Activated CD4-positive, CD25-positive, alpha-beta regulatory T cell treated with anti-CD3 and anti-CD28 coated beads, Interleukin-2, amount 50 U/mL, for 16 hours (primary cell): ENCODE data around the gene DCUN1D2.

Experiments
- DNase-seq: peaks from one replicate; pipeline ENCODE4 v3.0.0-alpha.2; 2020; ENCODE audit warnings: low read depth, low spot score

Gene DCUN1D2

DNA sequence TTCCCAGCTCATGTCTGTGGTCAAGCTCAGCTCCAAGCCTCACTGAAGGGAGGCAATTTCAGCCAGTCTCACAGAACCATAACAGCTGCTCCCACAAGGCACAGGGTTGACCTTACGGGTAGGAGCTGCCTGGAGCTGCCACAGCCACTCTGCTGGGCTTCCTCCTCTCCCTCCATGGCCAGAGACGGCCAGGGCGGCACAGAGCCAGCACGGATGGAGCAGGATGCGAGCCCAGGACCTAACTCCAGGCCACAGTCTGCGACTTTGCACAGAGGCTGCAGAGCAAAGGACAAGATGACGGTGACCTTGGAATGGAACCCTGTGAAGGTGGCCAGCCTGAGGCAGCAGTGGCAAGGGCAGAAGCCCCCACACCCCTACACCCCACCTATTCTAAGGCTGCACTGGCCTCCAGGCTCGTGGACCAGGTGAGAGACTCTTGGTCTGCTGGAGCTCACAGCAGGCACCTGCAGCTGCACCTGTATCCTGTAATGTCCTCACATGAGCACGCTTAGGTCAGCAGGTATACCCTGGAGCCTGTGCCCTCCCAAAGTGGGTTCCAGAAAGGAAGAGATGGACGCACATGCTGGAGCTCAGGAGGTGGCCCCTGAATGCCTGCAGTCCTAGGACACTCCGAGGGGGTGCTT is 66.9 kb downstream of the DCUN1D2 start:
- DNase-seq: no peak

DNA sequence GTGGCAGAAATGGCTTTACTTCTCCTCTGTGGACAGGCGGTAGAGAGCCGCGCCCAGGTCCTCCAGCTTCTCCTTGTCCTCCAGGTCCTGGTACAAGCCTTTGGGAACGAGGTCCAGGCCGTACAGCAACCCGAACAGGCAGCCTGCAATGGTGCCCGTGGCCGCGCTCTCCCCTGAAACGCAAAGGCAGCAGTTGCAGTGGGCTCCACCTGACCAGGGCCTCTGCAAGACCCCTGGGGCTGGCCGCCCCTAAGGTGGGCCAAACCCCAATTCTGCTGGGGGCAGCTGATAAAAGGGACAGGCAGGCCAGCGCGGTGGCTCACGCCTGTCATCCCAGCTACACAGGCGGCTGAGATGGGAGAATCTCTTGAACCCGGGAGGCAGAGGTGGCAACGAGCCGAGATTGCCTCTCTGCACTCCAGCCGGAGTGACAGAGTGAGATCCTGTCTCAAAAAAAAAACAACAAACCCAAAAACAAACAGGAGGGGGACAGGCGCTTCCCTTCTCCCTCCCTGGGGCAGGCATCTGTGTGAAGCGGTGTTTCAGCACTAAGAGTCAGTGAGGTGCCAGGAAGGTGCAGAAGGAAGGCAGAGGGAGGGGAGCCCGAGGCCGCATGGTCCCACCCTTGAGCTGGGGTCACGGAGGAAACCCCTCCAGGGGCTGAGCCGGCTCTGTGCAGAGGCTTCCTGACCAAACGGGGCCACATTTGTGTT is 67.5 kb downstream of the DCUN1D2 start:
- no peak for DNase-seq

DNA sequence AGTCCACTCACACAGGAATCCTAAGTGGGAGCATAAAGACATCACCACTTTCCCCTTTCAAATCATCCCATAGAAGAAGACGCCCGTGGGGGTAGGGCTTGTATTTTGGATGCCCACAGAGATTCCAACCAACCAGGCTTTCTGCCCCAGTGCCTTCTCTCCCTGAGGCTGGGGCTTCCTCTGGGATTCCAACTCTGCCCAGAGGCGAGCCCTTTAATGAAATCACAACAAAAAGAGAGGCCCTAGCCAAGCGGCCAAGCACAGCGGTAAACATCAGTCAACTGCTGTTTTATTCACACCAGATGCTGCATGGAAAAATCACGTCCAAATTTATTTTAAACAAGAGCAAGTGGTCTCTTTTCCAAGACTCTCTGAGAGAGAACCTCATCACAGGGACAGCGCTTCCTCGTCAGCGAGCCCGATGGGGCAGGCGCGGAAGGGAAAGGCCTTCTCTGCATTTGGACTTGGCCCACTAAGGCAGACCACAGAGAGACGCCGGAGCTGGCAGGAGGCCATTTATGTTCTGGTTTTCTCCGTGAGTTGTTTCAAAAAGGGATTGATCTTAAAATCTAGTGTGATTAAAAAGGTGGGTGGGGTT is 68.7 kb downstream of the DCUN1D2 start:
- DNase-seq: no peak

GRCh38 chr13:113420833-113421600 is 69.5 kb downstream of the DCUN1D2 start:
- DNase-seq: no peak

DNA sequence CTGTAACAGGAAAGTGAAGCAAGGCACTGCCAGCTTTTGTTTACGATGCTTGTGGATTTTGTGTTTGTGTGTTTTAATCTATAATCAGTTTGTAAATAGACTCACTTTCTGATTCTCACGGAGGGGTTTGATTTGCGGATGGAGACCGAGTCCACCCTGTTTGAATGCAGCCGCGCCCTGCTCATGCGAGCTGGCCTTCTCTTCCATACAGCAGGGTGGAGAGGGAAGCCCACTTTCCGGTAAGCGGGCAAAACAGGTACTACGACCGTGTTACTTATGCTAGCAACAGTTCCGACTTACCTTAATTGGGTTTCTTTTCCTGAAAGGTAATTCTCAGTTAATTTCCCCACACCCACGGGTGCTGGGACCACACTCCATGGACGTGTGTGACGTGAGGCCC is 70.3 kb downstream of the DCUN1D2 start:
- no peak for DNase-seq

DNA sequence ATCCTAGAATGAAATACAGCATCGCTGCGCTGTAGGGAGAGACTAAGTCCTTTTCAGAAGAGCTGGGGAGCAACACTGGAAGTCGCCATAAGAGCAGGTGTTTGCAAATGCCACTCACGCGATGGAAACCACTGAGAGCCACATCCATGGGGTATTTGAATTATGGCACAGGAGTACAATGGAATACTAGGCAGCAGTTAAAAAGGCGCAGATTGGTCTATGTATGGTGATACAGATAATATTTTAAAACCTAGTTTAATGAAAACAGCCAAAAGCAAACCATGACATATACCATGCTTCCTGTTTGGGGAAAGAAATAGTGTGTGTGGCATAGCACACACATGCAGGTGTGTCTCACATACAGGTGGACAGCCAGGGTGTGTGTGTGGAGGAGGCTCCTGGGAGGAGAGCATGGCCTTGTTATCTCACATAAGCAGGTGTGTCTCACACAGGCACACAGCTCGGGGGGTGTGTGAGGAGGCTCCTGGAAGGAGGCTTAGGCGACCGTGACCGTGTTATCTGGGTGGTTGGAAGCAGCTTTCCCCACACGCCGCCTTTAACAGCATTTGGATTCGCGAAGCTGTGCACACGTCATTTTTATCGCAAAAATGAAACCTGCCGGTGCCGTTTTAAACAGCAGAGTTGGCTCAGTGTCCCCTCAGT is 70.8 kb downstream of the DCUN1D2 start:
- DNase-seq: no peak

DNA sequence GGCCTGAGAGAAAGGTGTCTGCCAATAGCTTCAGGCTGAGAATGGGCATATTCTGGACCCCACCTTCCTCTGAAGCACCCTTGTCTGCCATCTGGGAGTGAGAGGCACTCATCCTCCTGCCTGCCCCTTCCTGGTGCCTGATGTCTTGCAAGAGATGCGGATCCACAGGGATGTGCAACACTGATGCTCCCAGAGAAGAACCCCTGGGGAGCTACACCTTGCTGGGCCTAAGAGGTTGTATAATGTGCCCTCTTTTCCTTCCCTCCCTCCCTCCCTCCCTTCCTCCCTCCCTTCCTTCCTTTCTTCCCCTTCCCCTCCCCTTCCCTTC is 71.8 kb downstream of the DCUN1D2 start:
- no peak for DNase-seq

DNA sequence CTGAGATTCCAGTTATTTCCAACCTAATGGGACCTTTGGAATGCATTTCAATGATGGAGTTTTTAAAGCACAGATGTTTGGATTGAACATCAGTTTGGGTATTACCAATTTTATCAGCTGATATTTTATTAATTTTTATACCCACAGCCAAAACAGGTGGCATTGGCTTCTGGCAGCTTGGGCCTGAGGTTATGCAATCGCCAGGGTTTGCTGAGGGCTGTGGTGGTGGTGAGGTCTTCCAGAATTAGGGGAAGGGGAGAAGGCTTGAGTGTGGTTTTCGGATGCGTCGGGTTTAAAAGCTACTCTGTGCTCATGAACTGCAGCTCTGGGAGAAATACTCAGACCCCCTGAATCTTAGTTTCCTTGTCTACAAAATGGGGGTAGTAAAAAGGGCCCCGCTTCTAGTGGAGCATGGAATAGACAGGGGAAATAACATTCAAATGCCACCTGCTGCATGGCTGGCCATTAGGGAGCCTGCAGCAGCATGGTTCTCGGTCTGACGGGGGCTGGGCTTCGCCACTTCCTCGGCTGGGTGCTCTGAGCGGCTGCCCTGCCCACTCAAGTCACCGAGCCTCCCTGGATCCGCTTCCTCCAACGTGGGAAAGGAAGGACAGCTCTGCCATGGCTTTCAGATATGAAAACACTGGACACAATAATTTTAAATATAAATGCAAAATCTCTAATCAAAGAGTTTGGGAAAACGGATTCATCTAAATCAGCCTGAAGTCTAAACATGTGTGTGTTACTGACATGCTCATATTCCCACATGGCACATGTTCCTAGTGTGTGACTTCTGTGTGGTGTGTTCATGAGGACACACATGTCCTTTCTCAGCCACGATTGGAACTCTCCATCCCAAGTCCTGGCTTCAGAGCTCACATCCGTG is 72.4 kb downstream of the DCUN1D2 start:
- no peak for DNase-seq

GRCh38 chr13:113417008-113417751 is 73.3 kb downstream of the DCUN1D2 start:
- DNase-seq: no peak

GRCh38 chr13:113415825-113416224 is 74.7 kb downstream of the DCUN1D2 start:
- DNase-seq: no peak

GRCh38 chr13:113415032-113415431 is 75.5 kb downstream of the DCUN1D2 start:
- no peak for DNase-seq

GRCh38 chr13:113414335-113414734 is 76.2 kb downstream of the DCUN1D2 start:
- no peak for DNase-seq

DNA sequence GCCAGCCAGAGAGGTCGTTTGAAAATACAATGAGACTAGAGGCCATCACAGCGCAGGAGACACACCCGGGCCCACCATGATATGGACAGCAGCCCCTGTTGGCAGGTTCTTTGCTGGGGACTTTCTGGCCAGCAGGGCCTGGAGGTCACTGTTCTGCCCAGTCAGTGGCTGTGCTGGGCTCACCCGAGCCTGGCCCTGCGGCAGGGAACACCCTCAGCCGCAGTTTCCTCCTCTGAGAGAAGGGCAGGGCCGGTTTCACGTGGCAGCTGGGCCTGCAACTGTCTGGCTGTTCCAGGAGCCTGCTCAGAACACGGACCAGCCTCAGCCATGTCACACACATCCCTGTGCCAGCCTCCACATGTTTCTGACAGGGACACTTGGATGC is 76.6 kb downstream of the DCUN1D2 start:
- DNase-seq: no peak

DNA sequence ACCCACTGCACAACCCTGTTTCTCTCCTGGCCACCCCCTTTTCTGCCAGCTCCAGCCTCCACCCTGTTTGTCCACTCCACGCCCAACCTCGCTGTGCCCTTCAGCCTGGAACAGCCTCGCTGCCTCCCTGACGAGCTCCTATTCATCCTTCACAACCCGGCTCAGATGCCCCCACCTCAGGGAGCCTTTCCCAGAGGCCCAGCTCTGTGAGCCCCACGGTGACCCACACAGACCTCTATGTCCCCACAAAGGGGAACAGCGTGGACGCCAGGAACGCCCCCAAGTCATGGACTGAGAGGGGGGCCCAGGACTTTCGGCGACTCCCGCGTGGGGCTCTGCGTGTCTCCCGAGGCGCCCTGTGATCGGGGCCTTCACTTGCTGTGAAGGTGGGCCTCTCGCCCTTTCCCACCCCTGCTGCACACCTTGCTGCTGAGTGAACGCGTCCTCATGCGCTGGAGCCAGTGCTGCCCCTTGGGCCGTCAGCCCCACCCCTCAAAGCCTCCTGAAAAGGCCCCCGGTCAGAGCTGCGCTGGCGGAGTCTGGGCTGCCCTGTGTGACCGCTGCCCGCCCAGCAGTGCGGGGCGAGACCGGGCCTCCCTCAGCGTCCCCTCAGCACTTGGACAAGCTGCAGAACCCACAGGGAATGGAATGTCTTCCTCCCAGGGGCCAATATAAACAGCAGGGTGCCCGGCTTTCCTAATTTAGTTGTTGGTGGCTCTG is 77.2 kb downstream of the DCUN1D2 start:
- no peak for DNase-seq

GRCh38 chr13:113412440-113412839 is 78.1 kb downstream of the DCUN1D2 start:
- DNase-seq: no peak

DNA sequence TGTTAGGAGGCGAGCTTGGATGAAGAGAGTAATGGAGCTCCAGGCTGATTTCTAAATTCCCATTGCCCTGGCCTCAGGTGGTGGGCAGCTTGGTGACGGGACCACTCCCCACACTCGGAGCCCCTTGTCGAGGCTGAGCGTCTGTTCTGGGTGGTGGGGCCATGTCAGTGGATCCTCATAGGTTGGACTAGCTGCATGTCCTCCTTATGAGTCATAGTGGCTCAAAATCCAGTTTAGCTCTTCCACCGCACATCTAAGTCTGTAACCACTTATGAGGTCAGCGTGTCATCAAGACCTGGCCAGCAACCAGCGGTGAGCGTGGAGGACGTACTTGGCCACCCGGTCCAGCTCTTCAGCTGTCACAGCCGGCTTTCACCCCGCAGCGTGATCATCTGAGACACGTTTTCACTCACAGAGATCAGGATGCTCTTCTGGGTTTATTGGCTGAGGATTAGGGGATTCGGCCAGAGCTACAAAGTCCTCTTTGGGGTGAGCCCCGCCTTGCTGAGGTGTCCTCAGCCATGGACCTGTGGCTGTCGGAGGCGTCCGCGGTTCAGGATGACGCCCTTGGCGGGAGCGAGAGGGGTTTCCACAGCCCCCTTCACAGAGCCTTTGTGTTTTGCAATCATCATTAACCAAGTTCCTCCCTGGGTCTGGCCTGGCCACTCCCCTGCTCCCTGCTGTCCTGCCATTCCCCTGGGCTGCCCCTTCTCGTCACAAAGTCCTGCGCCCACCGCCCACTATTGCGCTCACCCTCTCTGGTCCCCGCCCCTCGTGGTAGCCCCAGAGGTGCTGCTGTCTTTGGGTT is 79.1 kb downstream of the DCUN1D2 start:
- DNase-seq: no peak

- no peak for DNase-seq
Observed at GRCh38 chr13:113410472-113411201, 79.9 kb downstream of the DCUN1D2 start.

- no peak for DNase-seq
Observed at GRCh38 chr13:113408562-113408961, 81.9 kb downstream of the DCUN1D2 start.
